ENCODE results near the gene SMURF1. TPM values are rescaled to one million over a fixed set of nuclear protein-coding genes. Genes with fewer than 3 reads are reported as not detected.
A peak's percentile ranks its signal among the peaks of the same experiment; 100 is the strongest.

Gene SMURF1
- total RNA-seq, 1 donor = 22.6 TPM

GRCh38 chr7:99083733-99084132, 60.2 kb downstream of the SMURF1 start:
- no peak for TF ChIP-seq CTCF (IDR thresholded peaks at IDR 0.05; ENCODE audit: insufficient read depth, low read length)
- no peak for DNase-seq (ENCODE audit: low read depth)
- H3K4me3 ChIP-seq (ENCODE audit: low read depth, low read length) = no peak overlapping the region

- no peak overlapping the region for H3K4me3 ChIP-seq (ENCODE audit: low read depth, low read length)
- DNase-seq (ENCODE audit: low read depth) = peak; percentile 27
Observed at GRCh38 chr7:99083068-99083651, 60.7 kb downstream of the SMURF1 start.

GRCh38 chr7:99080679-99081078, 63.2 kb downstream of the SMURF1 start:
- DNase-seq (ENCODE audit: low read depth) = no peak
- H3K4me3 ChIP-seq (ENCODE audit: low read depth, low read length) = no peak overlapping the region
- TF ChIP-seq CTCF (IDR thresholded peaks at IDR 0.05; ENCODE audit: insufficient read depth, low read length) = no peak

More at GRCh38 chr7:99083068-99083651, 60.7 kb downstream of the SMURF1 start:
- no peak for TF ChIP-seq CTCF (IDR thresholded peaks at IDR 0.05; ENCODE audit: insufficient read depth, low read length)

GRCh38 chr7:99079104-99079503, 64.8 kb downstream of the SMURF1 start:
- TF ChIP-seq CTCF (IDR thresholded peaks at IDR 0.05; ENCODE audit: insufficient read depth, low read length) = no peak
- DNase-seq (ENCODE audit: low read depth) = no peak
- no peak overlapping the region for H3K4me3 ChIP-seq (ENCODE audit: low read depth, low read length)

GRCh38 chr7:99078416-99078815, 65.5 kb downstream of the SMURF1 start:
- DNase-seq (ENCODE audit: low read depth) = no peak
- TF ChIP-seq CTCF (IDR thresholded peaks at IDR 0.05; ENCODE audit: insufficient read depth, low read length) = no peak
- H3K4me3 ChIP-seq (ENCODE audit: low read depth, low read length) = no peak overlapping the region

- DNase-seq (ENCODE audit: low read depth) = no peak
- no peak overlapping the region for H3K4me3 ChIP-seq (ENCODE audit: low read depth, low read length)
- no peak for TF ChIP-seq CTCF (IDR thresholded peaks at IDR 0.05; ENCODE audit: insufficient read depth, low read length)
Observed at GRCh38 chr7:99076615-99077014, 67.3 kb downstream of the SMURF1 start.

All from fibroblast of the aortic adventitia (primary cell).